Measurements from ENCODE around the gene SLC2A14. TPM values are rescaled to one million over a fixed set of nuclear protein-coding genes. Genes with fewer than 3 reads are reported as not detected.
"Not testable (repeated sequence)": the region's sequence is repeated elsewhere in the genome, so short reads cannot be mapped to it uniquely, and the experiment has no call there.

The SLC2A14 gene
- total RNA-seq, 1 donor from 2014 or later, result 4.3 TPM

DNA sequence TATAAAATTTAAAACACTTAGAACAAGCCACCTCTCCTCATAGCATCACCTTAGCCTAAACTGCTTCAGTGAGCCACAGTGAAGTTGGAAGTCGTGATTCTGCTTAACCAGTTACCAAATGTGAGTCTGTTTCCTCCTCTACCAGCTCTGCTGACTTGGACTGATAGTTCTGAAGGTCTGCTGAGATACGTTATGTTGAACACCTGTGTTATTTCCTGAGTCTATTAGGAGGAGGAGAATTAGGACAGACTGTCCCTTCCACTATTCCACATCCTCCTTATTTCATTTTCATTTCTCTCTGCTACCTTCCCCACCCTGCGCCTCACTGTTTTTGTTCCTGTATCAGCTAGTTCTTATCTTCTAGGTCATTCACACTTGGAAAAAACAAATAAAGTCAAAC is 2.4 kb downstream of the SLC2A14 start:
- no peak for DNase-seq (ENCODE audit: low spot score)

DNA sequence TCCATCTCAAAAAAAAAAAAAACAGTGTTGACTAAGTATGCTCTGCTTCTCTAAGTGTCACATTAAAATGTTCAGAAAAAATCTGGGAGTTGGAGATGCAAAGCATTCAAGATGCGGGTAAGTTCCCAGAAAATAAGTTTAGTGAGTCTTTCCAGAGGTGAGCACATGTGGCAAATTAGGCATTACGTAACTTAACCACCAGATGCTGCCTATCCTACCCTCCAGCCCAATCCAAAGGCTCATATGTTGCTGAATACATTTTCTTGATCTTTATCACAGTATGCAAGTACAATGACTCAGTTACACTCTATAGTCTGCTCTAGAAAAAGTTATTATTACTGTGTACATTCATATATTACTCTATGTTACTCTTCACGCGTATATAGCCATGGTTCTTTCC is 3.6 kb downstream of the SLC2A14 start:
- DNase-seq (ENCODE audit: low spot score), result no peak

GRCh38 chr12:7868391-7868790 is 4.3 kb downstream of the SLC2A14 start:
- DNase-seq (ENCODE audit: low spot score), result no peak

DNA sequence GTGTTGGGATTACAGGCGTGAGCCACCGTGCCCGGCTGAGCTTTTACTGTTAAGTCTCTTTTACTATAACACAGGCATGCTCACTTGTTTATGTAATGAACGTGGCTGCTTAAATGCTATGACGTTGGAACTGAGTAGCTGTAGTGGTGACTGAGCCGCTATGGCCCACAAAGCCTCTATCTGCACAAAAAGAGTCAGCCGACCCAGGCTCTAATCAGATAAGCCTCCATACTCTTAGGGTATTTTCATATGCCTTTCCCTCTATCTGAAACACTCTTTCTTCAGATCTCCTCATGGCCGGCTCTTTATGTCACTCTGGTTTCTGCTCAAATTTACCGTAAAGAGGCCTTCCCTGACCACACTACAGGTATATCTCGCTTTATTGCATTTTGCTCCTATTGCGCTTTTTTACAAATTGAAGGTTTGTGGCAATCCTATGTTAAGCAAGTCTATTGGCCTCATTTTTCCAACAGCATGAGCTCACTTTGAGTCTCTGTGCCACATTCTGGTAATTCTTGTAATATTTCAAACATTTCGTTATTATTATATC is 8.0 kb downstream of the SLC2A14 start:
- no peak for DNase-seq (ENCODE audit: low spot score)

- not testable (repeated sequence) for DNase-seq (ENCODE audit: low spot score)
These were observed 9.8 kb downstream of the SLC2A14 start for GRCh38 chr12:7862814-7863348.

DNA sequence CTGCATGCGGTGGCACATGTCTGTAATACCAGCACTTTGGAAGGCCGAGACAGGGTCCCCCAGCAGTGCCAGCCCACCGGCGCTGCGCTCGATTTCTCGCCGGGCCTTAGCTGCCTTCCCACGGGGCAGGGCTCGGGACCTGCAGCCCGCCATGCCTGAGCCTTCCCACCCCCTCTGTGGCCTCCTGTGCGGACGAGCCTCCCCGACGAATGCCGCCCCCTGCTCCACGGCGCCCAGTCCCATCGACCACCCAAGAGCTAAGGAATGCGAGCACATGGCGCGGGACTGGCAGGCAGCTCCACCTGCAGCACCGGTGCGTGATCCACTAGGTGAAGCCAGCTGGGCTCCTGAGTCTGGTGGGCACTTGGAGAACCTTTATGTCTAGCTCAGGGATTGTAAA is 10.4 kb downstream of the SLC2A14 start:
- DNase-seq (ENCODE audit: low spot score), result not testable (repeated sequence)

GRCh38 chr12:7859552-7859951 is 13.2 kb downstream of the SLC2A14 start:
- no peak for DNase-seq (ENCODE audit: low spot score)

GRCh38 chr12:7857971-7858370 is 14.7 kb downstream of the SLC2A14 start:
- no peak for DNase-seq (ENCODE audit: low spot score)

GRCh38 chr12:7856516-7856915 is 16.2 kb downstream of the SLC2A14 start:
- peak; percentile 69 for DNase-seq (ENCODE audit: low spot score)

DNA sequence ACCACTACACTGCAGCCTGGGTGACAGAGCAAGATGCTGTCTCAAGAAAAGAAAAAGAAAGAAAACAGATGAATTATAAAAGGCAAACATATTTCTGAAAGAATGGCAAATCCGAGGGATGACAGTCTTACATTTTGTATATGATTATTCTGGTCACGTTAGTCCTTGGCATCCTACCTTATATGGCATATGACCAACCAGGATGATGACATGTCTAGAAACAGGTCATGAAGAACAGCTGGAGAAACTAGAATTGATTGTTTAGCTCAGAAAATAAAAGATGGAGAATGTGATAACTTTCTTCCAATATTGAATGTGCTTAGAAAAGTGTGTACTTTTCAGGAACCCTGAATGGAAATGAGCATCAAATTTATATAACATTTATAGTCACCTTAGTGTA is 19.2 kb downstream of the SLC2A14 start:
- no peak for DNase-seq (ENCODE audit: low spot score)

DNA sequence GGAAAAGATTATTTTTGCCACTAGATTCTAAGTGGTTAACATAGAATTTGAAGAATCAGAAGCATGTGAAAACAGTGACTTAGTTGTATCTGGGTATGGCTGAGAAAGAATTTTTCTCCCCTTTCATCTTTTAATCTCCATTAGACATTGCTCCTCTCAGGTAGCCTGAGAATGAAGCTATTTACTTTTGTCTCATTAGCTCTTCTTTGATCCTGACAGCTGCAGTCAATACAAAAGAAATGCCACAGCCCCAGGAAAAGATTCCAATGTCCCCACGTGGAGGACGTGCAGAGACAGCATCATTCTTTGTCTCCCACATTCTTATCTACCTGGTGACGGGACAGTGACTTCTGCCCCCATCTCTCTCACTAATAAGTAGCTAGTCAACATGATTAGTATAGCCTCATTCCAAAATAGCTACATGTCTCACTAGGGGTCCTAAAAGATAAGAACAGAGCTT is 21.1 kb downstream of the SLC2A14 start:
- DNase-seq (ENCODE audit: low spot score), result peak; percentile 35

DNA sequence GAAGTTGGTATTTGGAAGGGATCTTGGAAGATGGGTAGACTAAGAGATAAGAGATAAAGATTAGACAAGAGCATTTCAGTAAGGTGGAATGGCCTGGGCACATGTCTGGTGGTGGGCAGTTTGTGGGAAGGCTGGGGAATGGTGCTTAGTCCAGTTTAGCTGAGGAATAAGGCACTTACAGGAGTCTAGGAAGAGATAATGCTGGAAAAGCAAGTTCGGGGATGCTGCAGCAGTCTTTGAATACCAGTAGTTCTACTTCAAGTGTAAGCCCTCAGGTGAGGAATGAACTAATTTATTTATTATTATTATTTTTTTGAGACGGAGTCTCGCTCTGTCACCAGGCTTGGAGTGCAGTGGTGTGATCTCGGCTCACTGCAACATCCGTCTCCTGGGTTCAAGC is 22.6 kb downstream of the SLC2A14 start:
- DNase-seq (ENCODE audit: low spot score), result not testable (repeated sequence)

- not testable (repeated sequence) for DNase-seq (ENCODE audit: low spot score)
These were observed 24.7 kb downstream of the SLC2A14 start for GRCh38 chr12:7848098-7848422.

DNA sequence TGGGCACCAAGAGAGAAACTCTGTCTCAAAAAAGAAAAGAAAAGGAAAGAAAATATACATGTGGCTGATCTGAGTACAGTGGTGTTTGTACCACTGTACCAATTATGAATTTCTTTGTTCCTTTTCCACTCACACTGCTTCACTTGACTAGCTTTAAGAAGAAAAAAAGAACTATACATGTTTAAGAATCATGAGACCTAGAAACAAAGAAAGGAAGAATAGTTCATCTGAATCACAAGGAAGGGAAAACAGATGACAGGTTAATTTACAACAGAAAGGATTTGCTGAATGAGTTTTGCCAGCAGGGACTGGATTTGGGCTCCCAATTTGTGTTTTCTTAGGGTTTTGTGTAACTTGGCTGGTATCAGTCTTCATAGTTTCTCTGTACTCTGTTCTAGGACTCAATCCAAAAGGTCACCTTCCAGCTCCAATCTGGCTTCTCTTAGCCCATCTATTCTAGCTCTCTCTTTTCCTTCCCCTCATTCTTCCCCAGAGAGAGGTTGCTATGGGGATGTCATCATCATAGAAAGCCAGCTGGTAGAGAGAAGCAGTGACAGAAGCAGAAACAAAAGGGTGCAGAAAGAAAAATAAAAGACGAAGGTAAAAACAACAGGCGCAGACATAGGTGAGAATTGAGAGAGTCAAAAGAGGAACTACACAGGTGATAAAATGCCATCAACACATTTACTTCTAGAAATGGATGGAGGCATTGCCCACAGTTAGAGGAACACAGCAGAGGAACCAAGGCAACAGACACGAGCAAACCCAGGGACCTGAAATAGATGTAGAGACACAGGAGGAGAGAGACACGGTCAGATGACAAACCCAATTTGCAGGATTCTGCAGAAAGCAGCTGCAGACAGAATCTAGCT is 25.3 kb downstream of the SLC2A14 start:
- DNase-seq (ENCODE audit: low spot score), result peak; percentile 29

GRCh38 chr12:7844116-7844515 is 28.6 kb downstream of the SLC2A14 start:
- DNase-seq (ENCODE audit: low spot score), result no peak

DNA sequence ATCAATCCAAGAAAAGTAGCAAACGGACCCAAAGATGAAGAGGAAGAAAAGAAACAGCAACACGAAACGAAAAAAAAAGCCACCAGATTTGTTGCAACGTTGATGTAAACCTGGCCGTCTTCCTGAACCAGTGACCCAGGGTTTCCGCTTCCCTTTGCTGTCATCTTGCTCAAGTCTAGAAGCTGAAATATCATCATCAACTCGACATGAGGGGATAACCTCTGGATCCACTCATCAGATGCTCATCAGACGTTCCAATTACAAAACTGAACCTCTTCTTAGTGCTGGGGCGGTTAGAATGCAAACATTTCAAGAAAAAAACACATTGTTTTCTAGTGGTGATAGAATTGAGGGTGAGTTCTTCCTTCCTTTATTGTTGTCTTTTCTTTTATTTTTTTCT is 29.1 kb downstream of the SLC2A14 start:
- DNase-seq (ENCODE audit: low spot score), result not testable (repeated sequence)

DNA sequence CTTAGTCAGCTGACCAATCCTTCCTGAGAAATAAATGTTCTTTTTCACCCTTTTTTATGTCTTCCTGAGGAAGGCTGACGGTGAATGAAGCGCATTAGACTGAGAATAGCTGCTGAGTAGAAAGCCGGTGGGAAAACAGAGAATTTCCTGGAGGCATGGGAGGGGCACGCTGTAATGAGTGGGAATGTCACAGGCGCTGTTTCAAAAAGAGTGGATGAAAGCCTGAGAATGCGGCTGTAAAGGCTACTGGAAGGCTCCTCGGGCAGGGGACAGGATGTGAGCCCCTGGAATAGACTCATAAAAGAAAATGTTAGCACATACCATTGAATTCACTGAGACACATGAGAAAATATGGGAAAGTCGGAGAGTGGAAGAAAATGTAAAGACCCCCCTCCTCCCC is 29.6 kb downstream of the SLC2A14 start:
- DNase-seq (ENCODE audit: low spot score), result not testable (repeated sequence)

GRCh38 chr12:7842444-7842843 is 30.3 kb downstream of the SLC2A14 start:
- DNase-seq (ENCODE audit: low spot score), result not testable (repeated sequence)

GRCh38 chr12:7839848-7840247 is 32.9 kb downstream of the SLC2A14 start:
- DNase-seq (ENCODE audit: low spot score), result not testable (repeated sequence)

DNA sequence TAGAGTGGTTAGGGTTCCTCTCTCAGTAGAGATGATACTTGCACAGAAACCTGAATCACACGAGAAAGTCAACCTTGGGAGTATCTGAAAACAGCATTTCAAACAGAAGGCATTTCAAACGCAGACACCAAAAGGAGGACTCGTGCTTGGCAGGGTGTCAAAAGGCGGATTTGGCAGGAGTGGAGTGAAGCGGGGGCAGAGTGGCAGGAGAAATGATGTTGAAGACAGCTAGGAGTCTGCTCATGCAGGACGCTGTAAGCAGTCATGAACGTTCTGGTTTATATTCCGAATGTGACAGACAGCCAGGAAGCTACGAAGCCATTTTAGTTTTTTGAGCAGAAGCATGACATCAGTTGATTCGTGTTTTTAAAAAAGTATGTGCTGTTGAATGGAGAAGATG is 33.5 kb downstream of the SLC2A14 start:
- peak; percentile 79 for DNase-seq (ENCODE audit: low spot score)

- no peak for DNase-seq (ENCODE audit: low spot score)
These were observed 35.3 kb downstream of the SLC2A14 start for GRCh38 chr12:7837366-7837765.

GRCh38 chr12:7835766-7836165 is 36.9 kb downstream of the SLC2A14 start:
- no peak for DNase-seq (ENCODE audit: low spot score)

DNA sequence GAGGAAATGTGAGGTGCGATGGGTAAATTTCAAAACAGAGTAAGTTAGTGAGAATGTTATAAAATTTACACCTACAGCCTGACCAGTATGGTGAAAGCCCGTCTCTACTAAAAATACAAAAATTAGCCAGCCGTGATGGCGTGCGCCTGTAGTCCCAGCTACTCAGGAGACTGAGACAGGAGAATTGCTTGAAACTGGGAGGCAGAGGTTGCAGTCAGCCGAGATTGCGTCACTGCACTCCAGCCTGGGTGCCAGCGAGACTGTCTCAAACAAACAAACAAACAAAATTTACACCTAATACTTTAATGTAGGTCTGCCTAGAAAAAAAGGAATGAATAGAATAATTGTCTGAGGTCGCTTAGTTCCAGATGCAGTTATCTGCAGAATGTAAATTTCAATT is 37.6 kb downstream of the SLC2A14 start:
- DNase-seq (ENCODE audit: low spot score), result no peak
